Panc1 (cell line): ENCODE data around the gene ELOB. TPM values are rescaled to one million over a fixed set of nuclear protein-coding genes. Genes with fewer than 3 reads are reported as not detected.
A peak's percentile ranks its signal among the peaks of the same experiment; 100 is the strongest.

Source experiments
- ATAC-seq: fragments of 200-7000 bp; cut with Tn5 transposase; 2 replicates; pipeline ENCODE4 v1.9.1; 2020; ENCODE audit warnings: mild to moderate bottlenecking, moderate library complexity
- BruUV-seq: library from RNA; stranded (reverse); fragments of 400-500 nt; replicated peaks from 2 replicates; lab custom pipeline; 2021; lab: Mats Ljungman, UMichigan
- CTCF ChIA-PET: fragments of 300-600 bp; sonication (Branson Sonifier 250); formaldehyde crosslinking; loops from one replicate; lab custom pipeline; 2022; ENCODE audit warnings: antibody characterized with exemption; lab: Charles Lee
- POLR2A ChIA-PET: fragments of 300-600 bp; sonication (Branson Sonifier 250); formaldehyde crosslinking; loops from one replicate; lab custom pipeline; 2022; ENCODE audit warnings: antibody characterized with exemption; lab: Charles Lee
- DNase-seq: peaks from one replicate; pipeline ENCODE4 v3.0.0-alpha.2; 2010; ENCODE audit warnings: low read depth, low spot score
- H3K27ac ChIP-seq: 2 replicates; pipeline ENCODE4 v1.5.1; 2011; ENCODE audit warnings: mild to moderate bottlenecking, low read length, inconsistent platforms
- H3K27me3 ChIP-seq: fragments of 200-500 bp; sonication (Bioruptor generic); 2 replicates; pipeline ENCODE4 v1.6.0; 2014; ENCODE audit warnings: low read length, inconsistent platforms; ENCODE audit not compliant: control insufficient read depth, insufficient read depth
- H3K36me3 ChIP-seq: fragments of 200-500 bp; sonication (Bioruptor generic); 2 replicates; pipeline ENCODE4 v1.5.1; 2014; ENCODE audit warnings: inconsistent platforms, mild to moderate bottlenecking, low read length, moderate library complexity; ENCODE audit not compliant: control insufficient read depth, insufficient read depth
- H3K4me1 ChIP-seq: 2 replicates; pipeline ENCODE4 v1.5.1; 2011; ENCODE audit warnings: inconsistent platforms, mild to moderate bottlenecking, low read length, moderate library complexity; ENCODE audit not compliant: control insufficient read depth, insufficient read depth
- H3K4me3 ChIP-seq, 2 experiments: 2 replicates each; pipeline ENCODE4 v1.5.1; 2011 to 2012; ENCODE audit warnings: low read depth in 2 of 2, low read length in 2 of 2, mild to moderate bottlenecking in 2 of 2, inconsistent platforms in 1 of 2, moderate library complexity in 1 of 2
- H3K9me3 ChIP-seq: fragments of 200-500 bp; sonication (Bioruptor generic); 2 replicates; pipeline ENCODE4 v1.5.1; 2014; ENCODE audit warnings: low read depth, mild to moderate bottlenecking, inconsistent platforms, low read length, moderate library complexity; ENCODE audit not compliant: control insufficient read depth, insufficient read depth
- POLR2AphosphoS5 ChIP-seq: IDR thresholded peaks from 2 replicates; pipeline ENCODE4 v1.6.1; 2012; ENCODE audit warnings: mild to moderate bottlenecking, low read depth, low read length, moderate library complexity
- SIN3A ChIP-seq: IDR thresholded peaks from 2 replicates; pipeline ENCODE4 v1.6.1; 2012; ENCODE audit warnings: low read depth, mild to moderate bottlenecking, low read length, moderate library complexity, borderline replicate concordance; ENCODE audit not compliant: insufficient read depth
- TCF7L2 ChIP-seq: IDR thresholded peaks from 2 replicates; pipeline ENCODE4 v1.6.1; 2011; ENCODE audit warnings: mild to moderate bottlenecking, low read depth, low read length, inconsistent platforms
- in situ Hi-C: cut with HindIII; loops from 2 replicates; pipeline ENCODE4 v1.10.0; 2016; ENCODE audit warnings: low sequenced_read_pairs, low pct_unique_long_range_greater_than_20kb
- intact Hi-C: fragments of 100-400 bp; cut with micrococcal nuclease; formaldehyde crosslinking; loops from one replicate; pipeline ENCODE4 v1.10.0; 2022; ENCODE audit not compliant: unreplicated experiment
- total RNA-seq: library from RNA; stranded (reverse); gene quantifications from one replicate; pipeline ENCODE4 v1.2.1, GENCODE V29; 2021; ENCODE audit not compliant: unreplicated experiment
- TF ChIP-seq, protein P1 (sequence below), 2 experiments: IDR thresholded peaks; 2 replicates each; pipeline ENCODE4 v1.6.1; 2011 to 2012; ENCODE audit warnings: low read depth in 2 of 2, control low read depth in 1 of 2, low read length in 1 of 2, mild to moderate bottlenecking in 1 of 2, moderate library complexity in 1 of 2; ENCODE audit not compliant: insufficient read depth in 1 of 2
- TF ChIP-seq, protein P2 (sequence below): fragments of 450-650 bp; IDR thresholded peaks from 2 replicates; pipeline ENCODE4 v1.5.1; 2017; ENCODE audit warnings: mild to moderate bottlenecking

Gene ELOB
- total RNA-seq, 1 experiment from 2014 or later = 642 TPM

DNA sequence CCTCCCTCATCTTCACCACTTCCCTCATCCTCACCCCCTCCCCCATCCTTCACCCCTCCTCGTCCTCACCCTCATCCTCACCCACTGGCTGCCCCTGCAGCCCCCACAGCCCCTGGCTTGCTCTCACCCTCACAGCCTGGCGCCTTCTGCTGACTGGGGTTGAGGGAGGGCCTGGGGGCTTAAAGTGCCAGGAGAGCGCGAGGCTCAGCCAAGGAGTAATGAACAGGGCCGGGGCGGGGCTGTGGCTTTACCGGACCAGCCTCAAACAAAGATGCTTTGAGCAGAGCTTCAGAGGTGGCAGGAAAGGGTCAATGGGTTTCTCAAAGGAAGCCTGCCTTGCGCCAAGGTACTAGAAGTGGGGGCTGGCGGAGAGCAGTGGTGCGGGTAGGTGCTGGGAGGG, 10.3 kb upstream of the ELOB start, which contains the start of gene PRSS33:
Gene PRSS33 (minus strand): TSS at position 155 of the 400 bp plus-strand sequence. CDS start 1,013 bp downstream, outside the sequence.
- Histone ChIP-seq H3K4me3 (no peak within 1 kb of the TSS), H3K9me3 (no peaks in the 10 kb centered on the region), H3K4me1 (peaks cover 10% of the 10 kb centered on the region; the same call in 1 of the 2 replicates), H3K27me3 (no peaks in the 10 kb centered on the region), H3K27ac (0 out of 2 replicates have a peak within 1 kb of the TSS, but pooled peaks have one; percentile 46), H3K36me3 (no peaks in the 10 kb centered on the region)
- ChIA-PET POLR2A (no interaction called here), CTCF (no interaction called here)
- intact Hi-C loops = no loop called here
- ATAC-seq = 0 out of 2 replicates have a peak, but pooled peaks have one; percentile 28
- DNase-seq = no peak
- no TSS peak for BruUV-seq
- TF ChIP-seq, protein P1, sequence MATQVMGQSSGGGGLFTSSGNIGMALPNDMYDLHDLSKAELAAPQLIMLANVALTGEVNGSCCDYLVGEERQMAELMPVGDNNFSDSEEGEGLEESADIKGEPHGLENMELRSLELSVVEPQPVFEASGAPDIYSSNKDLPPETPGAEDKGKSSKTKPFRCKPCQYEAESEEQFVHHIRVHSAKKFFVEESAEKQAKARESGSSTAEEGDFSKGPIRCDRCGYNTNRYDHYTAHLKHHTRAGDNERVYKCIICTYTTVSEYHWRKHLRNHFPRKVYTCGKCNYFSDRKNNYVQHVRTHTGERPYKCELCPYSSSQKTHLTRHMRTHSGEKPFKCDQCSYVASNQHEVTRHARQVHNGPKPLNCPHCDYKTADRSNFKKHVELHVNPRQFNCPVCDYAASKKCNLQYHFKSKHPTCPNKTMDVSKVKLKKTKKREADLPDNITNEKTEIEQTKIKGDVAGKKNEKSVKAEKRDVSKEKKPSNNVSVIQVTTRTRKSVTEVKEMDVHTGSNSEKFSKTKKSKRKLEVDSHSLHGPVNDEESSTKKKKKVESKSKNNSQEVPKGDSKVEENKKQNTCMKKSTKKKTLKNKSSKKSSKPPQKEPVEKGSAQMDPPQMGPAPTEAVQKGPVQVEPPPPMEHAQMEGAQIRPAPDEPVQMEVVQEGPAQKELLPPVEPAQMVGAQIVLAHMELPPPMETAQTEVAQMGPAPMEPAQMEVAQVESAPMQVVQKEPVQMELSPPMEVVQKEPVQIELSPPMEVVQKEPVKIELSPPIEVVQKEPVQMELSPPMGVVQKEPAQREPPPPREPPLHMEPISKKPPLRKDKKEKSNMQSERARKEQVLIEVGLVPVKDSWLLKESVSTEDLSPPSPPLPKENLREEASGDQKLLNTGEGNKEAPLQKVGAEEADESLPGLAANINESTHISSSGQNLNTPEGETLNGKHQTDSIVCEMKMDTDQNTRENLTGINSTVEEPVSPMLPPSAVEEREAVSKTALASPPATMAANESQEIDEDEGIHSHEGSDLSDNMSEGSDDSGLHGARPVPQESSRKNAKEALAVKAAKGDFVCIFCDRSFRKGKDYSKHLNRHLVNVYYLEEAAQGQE (IDR thresholded peaks at IDR 0.05; ENCODE audit: insufficient read depth in 1 of 2, low read depth in 2 of 2, low read length in 1 of 2) = no peak
- no peak for TF ChIP-seq TCF7L2
- no peak for TF ChIP-seq SIN3A
- TF ChIP-seq POLR2AphosphoS5 = no peak
- TF ChIP-seq, protein P2, sequence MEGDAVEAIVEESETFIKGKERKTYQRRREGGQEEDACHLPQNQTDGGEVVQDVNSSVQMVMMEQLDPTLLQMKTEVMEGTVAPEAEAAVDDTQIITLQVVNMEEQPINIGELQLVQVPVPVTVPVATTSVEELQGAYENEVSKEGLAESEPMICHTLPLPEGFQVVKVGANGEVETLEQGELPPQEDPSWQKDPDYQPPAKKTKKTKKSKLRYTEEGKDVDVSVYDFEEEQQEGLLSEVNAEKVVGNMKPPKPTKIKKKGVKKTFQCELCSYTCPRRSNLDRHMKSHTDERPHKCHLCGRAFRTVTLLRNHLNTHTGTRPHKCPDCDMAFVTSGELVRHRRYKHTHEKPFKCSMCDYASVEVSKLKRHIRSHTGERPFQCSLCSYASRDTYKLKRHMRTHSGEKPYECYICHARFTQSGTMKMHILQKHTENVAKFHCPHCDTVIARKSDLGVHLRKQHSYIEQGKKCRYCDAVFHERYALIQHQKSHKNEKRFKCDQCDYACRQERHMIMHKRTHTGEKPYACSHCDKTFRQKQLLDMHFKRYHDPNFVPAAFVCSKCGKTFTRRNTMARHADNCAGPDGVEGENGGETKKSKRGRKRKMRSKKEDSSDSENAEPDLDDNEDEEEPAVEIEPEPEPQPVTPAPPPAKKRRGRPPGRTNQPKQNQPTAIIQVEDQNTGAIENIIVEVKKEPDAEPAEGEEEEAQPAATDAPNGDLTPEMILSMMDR = no peak
- in situ Hi-C loops = no loop called here

DNA sequence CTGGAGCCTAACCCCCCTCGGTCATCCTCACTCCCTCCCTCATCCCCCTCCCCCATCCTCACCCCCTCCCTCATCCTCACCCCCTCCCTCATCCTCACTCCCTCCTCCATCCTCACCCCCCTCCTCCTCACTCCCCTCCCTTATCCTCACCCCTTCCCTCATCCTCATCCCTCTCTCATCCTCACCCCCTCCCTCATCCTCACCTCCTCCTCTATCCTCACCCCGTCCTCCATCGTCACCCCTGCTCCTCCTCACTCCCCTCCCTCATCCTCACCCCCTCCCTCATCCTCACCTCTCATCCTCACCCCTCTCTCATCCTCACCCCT, 9.7 kb upstream of the ELOB start:
- ChIA-PET CTCF (no interaction called here), POLR2A (no interaction called here)
- no peaks in the 10 kb centered on the region for H3K27me3 ChIP-seq
- no peaks in the 10 kb centered on the region for H3K36me3 ChIP-seq
- peaks cover 10% of the 10 kb centered on the region; the same call in 1 of the 2 replicates for H3K4me1 ChIP-seq
- TF ChIP-seq TCF7L2 = no peak
- TF ChIP-seq SIN3A = no peak
- TF ChIP-seq, protein P2 = no peak
- TF ChIP-seq POLR2AphosphoS5 = no peak
- TF ChIP-seq, protein P1 (IDR thresholded peaks at IDR 0.05; ENCODE audit: insufficient read depth in 1 of 2, low read depth in 2 of 2, low read length in 1 of 2) = no peak
- H3K9me3 ChIP-seq = no peaks in the 10 kb centered on the region
- DNase-seq = no peak
- no peak for ATAC-seq
- no TSS peak for BruUV-seq
- H3K4me3 ChIP-seq = no peak overlapping the region
- intact Hi-C loops (no loop called here), in situ Hi-C loops (no loop called here)
- no peak overlapping the region for H3K27ac ChIP-seq
